HG02970 (cell line): ENCODE data around the gene KLHL35.

Experiments
- ATAC-seq: cut with Tn5 transposase; IDR thresholded peaks from one replicate; pipeline ENCODE4 v1.9.1; 2021; ENCODE audit warnings: mild to moderate bottlenecking, moderate library complexity, moderate number of reproducible peaks; ENCODE audit not compliant: unreplicated experiment, low FRiP score

Gene KLHL35

GRCh38 chr11:75443043-75443442 is 10.0 kb upstream of the KLHL35 start:
- no peak for ATAC-seq

- no peak for ATAC-seq
These were observed 9.3 kb upstream of the KLHL35 start for GRCh38 chr11:75442161-75442885.

DNA sequence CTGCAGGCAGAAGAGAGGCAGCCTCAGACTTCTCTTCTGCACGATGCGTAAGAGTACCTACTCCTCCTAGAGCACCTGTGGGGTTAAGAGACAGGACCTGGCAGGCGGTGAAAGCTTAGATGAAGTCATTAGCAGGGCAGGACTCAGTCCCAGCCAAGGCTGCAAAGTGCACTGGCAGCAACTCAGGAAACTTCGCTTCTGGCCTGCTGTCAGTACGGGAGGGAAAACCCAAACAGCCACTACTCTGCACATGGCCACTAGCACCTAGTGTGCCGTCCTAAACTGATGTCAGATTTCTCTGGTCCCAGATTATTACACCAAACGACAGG is 8.8 kb upstream of the KLHL35 start:
- ATAC-seq: no peak

DNA sequence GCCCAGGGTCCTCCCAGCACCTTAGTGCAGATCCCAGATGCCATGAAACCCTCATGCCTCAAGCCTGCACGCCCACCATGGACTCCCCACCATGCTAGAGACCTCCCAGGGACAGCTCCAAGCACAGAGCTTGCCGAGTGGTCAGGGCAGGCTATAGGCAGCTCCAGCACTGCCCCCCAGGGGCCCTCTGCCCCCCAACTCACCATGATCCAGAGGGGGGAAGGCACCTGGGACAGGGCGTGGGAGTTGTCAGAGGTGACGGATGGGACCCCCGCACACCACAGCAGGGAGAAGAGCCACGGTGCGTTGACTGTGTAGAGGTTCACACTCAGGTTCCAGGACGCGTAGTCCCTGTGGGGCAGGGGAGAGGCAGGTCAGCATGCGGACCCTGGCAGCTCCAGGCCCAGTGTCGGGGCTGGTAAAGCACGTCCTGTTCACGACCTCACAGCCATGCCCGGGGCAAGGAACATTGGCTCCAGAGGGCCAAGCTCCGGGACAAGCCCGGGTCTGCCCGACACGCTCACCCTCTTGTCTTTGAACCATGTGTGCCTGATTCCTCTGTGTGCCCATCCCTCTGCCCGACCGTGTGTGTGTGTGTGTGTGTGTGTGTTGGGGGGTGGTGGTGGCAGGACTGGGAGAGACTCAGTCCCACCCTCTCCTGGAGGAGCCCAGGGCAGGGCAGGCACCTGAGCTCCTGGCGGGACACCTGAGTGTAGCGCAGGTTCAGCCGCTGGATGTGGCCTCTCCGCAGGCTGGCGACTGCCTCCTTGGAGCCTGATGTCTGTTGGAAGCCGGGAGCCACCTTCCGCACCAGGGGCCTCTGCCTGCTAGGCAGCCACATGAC is 8.2 kb upstream of the KLHL35 start:
- ATAC-seq: no peak

DNA sequence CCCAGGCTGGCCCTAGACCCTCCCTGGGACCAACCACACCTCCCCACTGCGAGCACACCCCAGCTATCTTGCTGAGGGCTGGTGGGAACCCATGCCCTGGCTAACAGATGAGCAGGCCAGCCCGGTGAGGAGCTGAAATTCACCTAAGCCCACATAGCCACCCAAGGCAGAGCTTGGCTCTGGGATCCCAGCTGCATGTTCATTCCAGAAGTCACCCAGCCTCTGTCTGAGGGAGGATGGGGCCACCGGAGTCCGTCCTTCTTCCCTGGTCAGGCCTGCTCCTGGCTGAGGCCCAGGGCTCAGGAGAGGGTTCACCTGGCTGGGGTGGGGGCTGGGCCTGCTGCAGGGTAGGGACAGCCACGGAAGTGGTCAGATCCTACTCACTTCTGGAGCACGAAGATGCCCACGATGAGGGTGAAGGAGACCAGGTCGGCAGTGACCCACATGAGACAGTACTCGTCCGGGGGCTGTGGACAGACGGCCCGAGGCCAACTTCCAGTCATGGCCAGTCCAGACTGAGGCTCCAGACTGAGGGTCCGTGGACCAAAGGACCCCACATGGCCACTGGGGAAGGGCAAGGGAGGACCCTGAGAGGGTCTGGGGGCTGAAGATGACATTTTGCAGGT is 6.6 kb upstream of the KLHL35 start:
- no peak for ATAC-seq

GRCh38 chr11:75439026-75439425 is 6.0 kb upstream of the KLHL35 start:
- ATAC-seq: no peak

- no peak for ATAC-seq
These were observed 5.1 kb upstream of the KLHL35 start for GRCh38 chr11:75437966-75438659.

- ATAC-seq: no peak
These were observed 3.8 kb upstream of the KLHL35 start for GRCh38 chr11:75436806-75437205.

DNA sequence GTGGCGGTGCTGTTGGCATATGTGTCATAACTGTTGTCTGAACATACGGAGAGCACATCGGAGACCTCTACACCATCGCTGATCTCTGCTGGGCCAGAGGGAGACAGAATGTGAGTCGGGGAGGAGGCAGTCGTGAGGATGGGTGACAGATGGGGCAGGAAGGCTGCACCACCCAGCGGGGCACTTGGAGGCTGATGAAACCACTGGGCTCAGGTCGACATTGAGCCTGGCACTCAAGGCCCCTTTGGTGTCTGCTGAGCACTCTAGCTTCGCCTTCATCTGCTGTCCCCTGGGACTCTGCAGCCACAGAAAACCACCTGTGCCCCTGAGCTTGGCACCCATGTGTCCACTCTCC is 2.5 kb upstream of the KLHL35 start:
- no peak for ATAC-seq

DNA sequence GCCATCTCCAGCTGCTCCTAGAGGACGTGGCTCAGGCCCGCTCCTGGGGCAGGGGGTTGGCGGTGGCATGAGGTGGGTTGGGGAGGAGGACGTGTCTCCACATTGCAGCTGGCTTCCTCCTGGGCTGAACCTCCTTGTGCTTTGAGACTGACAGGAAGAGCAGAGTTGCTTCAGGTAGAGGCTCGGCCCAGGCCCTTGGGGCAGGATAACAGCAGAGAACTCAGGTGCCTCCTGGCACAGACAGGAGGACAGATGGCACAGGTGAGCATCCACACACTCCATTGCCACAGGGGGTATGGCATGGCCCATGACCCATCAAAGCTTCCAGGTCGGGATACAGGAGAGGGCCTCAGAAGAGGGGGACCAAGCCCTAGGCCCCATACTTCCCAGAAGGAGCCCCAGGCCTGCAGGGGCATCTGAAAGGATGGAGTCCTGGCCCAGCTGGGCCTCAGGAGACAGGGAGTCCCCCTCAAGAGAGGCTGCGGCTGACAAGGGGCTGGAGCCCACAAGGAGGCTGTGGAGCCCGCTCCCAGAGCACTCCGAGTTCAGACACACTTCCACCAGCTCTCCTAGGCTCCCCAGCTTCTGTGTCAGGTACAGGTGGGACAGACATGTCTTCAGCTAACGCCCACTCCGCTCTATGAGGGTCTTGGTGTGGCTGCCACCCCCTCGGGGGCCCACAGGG is 2.0 kb upstream of the KLHL35 start:
- no peak for ATAC-seq

DNA sequence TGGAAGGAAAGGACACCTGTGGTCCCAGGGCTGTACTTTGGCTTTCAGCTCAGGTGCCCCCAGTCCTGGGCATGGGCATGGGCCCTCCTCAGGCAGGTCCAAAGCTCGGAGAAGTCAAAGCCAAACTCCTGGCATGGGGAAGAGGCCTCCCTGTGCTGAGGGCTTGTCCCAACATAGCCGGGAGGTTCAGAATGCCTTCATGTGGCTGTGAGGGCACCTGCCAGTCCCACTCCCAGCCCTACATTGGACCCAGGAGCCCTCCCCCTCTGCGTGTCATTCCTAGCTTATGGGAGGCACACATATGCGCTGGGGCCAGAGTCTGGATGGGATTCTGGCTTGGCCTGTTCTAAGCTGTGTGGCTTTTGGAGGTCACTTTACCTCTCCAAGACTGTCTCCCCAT is 1.0 kb upstream of the KLHL35 start:
- no peak for ATAC-seq

GRCh38 chr11:75433443-75433842 is 440 bp upstream of the KLHL35 start:
- ATAC-seq: no peak

GRCh38 chr11:75431533-75432525 is 1.2 kb downstream of the KLHL35 start:
- ATAC-seq: no peak

GRCh38 chr11:75430714-75431532 is 2.1 kb downstream of the KLHL35 start:
- no peak for ATAC-seq

- no peak for ATAC-seq
These were observed 2.9 kb downstream of the KLHL35 start for GRCh38 chr11:75429902-75430713.

DNA sequence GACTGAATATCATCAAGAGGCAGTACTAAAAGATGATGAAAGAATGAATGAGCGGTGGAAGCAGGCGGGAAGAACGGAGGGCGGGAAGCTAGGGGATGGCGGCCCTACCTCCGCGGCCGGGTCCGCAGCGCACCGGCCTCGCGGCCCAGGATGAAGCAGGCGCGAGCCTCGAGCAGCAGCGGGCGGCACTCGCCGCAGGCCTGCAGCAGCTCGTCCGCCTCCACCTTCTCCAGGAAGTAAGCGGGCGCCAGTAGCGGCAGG is 3.4 kb downstream of the KLHL35 start:
- no peak for ATAC-seq

- no peak for ATAC-seq
These were observed 3.9 kb downstream of the KLHL35 start for GRCh38 chr11:75428989-75429640.
